Right lobe of liver (tissue), 6 donors: ENCODE measurements around the gene MRPS26. TPM values are rescaled to one million over a fixed set of nuclear protein-coding genes. Genes with fewer than 3 reads are reported as not detected.

Experiments
- ATAC-seq, 4 donors: fragments of 200-7000 bp; cut with Tn5 transposase; one replicate each; pipeline ENCODE4 v1.9.1; 2020; ENCODE audit warnings: mild to moderate bottlenecking in 4 of 4, moderate library complexity in 4 of 4
- DNase-seq, 3 donors: peaks; one replicate each; pipeline ENCODE4 v3.0.0-alpha.2; 2020
- H3K27ac ChIP-seq, 3 donors: fragments of 200-600 bp; one replicate each; pipeline ENCODE4 v1.8.0; 2022
- H3K27me3 ChIP-seq, 2 donors: fragments of 200-600 bp; one replicate each; pipeline ENCODE4 v1.8.0; 2022
- H3K36me3 ChIP-seq, 4 donors: fragments of 200-600 bp; sonication (generic) in 1 of 4; one replicate each; pipeline versions ENCODE4 v1.5.1 to v1.8.0; 2017 to 2022; ENCODE audit warnings: control low read depth in 1 of 4
- H3K4me1 ChIP-seq, 4 donors: fragments of 200-600 bp; sonication (generic) in 1 of 4; one replicate each; pipeline versions ENCODE4 v1.5.1 to v1.8.0; 2017 to 2022; ENCODE audit warnings: control low read depth in 1 of 4
- H3K4me3 ChIP-seq, 3 donors: fragments of 200-600 bp; one replicate each; pipeline ENCODE4 v1.8.0; 2022
- H3K9me3 ChIP-seq, 4 donors: fragments of 200-600 bp; sonication (generic) in 1 of 4; one replicate each; pipeline versions ENCODE4 v1.5.1 to v1.8.0; 2017 to 2022; ENCODE audit warnings: control low read depth in 1 of 4
- CTCF ChIP-seq, 4 donors: fragments of 200-600 bp in 3 of 4; fragments of 450-650 bp in 1 of 4; IDR thresholded peaks; one replicate each; pipeline versions ENCODE4 v1.5.1 to v1.8.0; 2016 to 2022; ENCODE audit warnings: antibody characterized with exemption in 4 of 4, mild to moderate bottlenecking in 2 of 4
- POLR2A ChIP-seq: fragments of 450-650 bp; IDR thresholded peaks from one replicate; pipeline ENCODE4 v1.6.1; 2017; ENCODE audit warnings: antibody characterized with exemption, mild to moderate bottlenecking
- WGBS: methylation state at CpG from one replicate; pipeline ENCODE4 v1.1.6; 2018; ENCODE audit warnings: low coverage, low lambda C conversion rate; ENCODE audit not compliant: insufficient coverage; ENCODE audit errors: missing lambda C conversion rate; 5-methylcytosine and 5-hydroxymethylcytosine counted together
- intact Hi-C, 2 donors: fragments of 100-400 bp; cut with DNase I; formaldehyde crosslinking; loops; one replicate each; pipeline versions ENCODE4 v1.11.2 to v1.14.1; 2022
- total RNA-seq, 6 experiments: library from RNA; depleted of rRNA in 2 of 6; stranded (reverse); fragments of >200 nt in 2 of 6; fragmentation: NEBNext Ultra II Directional in 3 of 6; extraction: Animal tissue kit (Norgen Biotek cat#: 25700) in 3 of 6; gene quantifications; one replicate each; pipeline versions ENCODE4 v1.1.0 to v1.2.4, GENCODE V29; 2016 to 2023
- donor health status: DM: no; HTN: yes; CAD: no.
- donor health status: DM: no; HTN: no; CAD: no.
- donor health status: DM: no; HTN: no; CAD: no.
- donor health status: DM: no; HTN: yes; CAD: no.
- donor health status: DM: no; HTN: yes; CAD: no.

MRPS26 gene
- total RNA-seq, 6 experiments from 2014 or later: 27.8 to 59.1 (median 38.0) TPM

- ATAC-seq (no peak), DNase-seq (no peak)
- H3K27me3 ChIP-seq: no peaks in the 10 kb centered on the region
- 72% methylated on average over 2 of the region's 2 CpGs for WGBS
- TF ChIP-seq POLR2A (no peak), CTCF (IDR thresholded peaks at IDR 0.05) (no peak)
- H3K36me3 ChIP-seq: peaks cover 0 to 33% (median 11%) of the 10 kb centered on the region in 4 donors
- intact Hi-C loops: no loop called here
- H3K27ac ChIP-seq: no peak overlapping the region
- no peak overlapping the region for H3K4me3 ChIP-seq
- no peaks in the 10 kb centered on the region for H3K9me3 ChIP-seq
- peaks cover 0 to 4% (median 0%) of the 10 kb centered on the region in 4 donors for H3K4me1 ChIP-seq
These were observed 17.9 kb upstream of the MRPS26 start for GRCh38 chr20:3027987-3028386.

- ATAC-seq (no peak), DNase-seq (no peak)
- Histone ChIP-seq H3K9me3 (no peaks in the 10 kb centered on the region), H3K36me3 (peaks cover 0 to 21% (median 8%) of the 10 kb centered on the region in 4 donors), H3K27me3 (no peaks in the 10 kb centered on the region), H3K27ac (no peak overlapping the region), H3K4me1 (peaks cover 0 to 4% (median 0%) of the 10 kb centered on the region in 4 donors), H3K4me3 (no peak overlapping the region)
- WGBS: 86% methylated on average over 3 of the region's 3 CpGs
- TF ChIP-seq POLR2A (no peak), CTCF (IDR thresholded peaks at IDR 0.05) (no peak)
- intact Hi-C loops: no loop called here
These were observed 14.2 kb upstream of the MRPS26 start for GRCh38 chr20:3031524-3032147.

- H3K27me3 ChIP-seq: no peaks in the 10 kb centered on the region
- no peak overlapping the region for H3K4me3 ChIP-seq
- H3K36me3 ChIP-seq: peaks cover 0 to 21% (median 6%) of the 10 kb centered on the region in 4 donors
- peaks cover 0 to 4% (median 0%) of the 10 kb centered on the region in 4 donors for H3K4me1 ChIP-seq
- TF ChIP-seq POLR2A: no peak
- no peak for TF ChIP-seq CTCF (IDR thresholded peaks at IDR 0.05)
- peak in 2 of 4 donors; percentile 29 to 58 for ATAC-seq
- no peaks in the 10 kb centered on the region for H3K9me3 ChIP-seq
- 94% methylated on average over 5 of the region's 8 CpGs for WGBS
- intact Hi-C loops: no loop called here
- DNase-seq: no peak
- H3K27ac ChIP-seq: no peak overlapping the region
These were observed 13.2 kb upstream of the MRPS26 start for GRCh38 chr20:3032624-3033023.

GRCh38 chr20:3037654-3038053 is 8.2 kb upstream of the MRPS26 start:
- ATAC-seq (peak; percentile 40 to 55 (median 50)), DNase-seq (peak in 1 of 3 donors; percentile 72)
- no peak for TF ChIP-seq POLR2A
- TF ChIP-seq CTCF (IDR thresholded peaks at IDR 0.05): no peak
- H3K4me3 ChIP-seq: no peak overlapping the region
- intact Hi-C loops: no loop called here
- no peaks in the 10 kb centered on the region for H3K27me3 ChIP-seq
- H3K27ac ChIP-seq: no peak overlapping the region
- peaks cover 0 to 19% (median 6%) of the 10 kb centered on the region in 4 donors for H3K36me3 ChIP-seq
- no peaks in the 10 kb centered on the region for H3K9me3 ChIP-seq
- 11% methylated on average over 3 of the region's 3 CpGs for WGBS
- peaks cover 0 to 11% (median 2%) of the 10 kb centered on the region in 4 donors for H3K4me1 ChIP-seq
